Vagina (tissue), 2 donors: Measurements from ENCODE around the gene ZNF189. TPM values are rescaled to one million over a fixed set of nuclear protein-coding genes. Genes with fewer than 3 reads are reported as not detected.

Source experiments
- DNase-seq, 2 donors: peaks; one replicate each; pipeline ENCODE4 v3.0.0-alpha.2; 2017; ENCODE audit errors: extremely low spot score in 2 of 2
- H3K27ac ChIP-seq: fragments of 200-600 bp; sonication (generic); one replicate; pipeline ENCODE4 v1.5.1; 2019
- H3K27me3 ChIP-seq: fragments of 200-600 bp; sonication (generic); one replicate; pipeline ENCODE4 v1.5.1; 2019
- H3K36me3 ChIP-seq, 2 donors: fragments of 200-600 bp; sonication (generic); one replicate each; pipeline ENCODE4 v1.5.1; 2017 to 2019
- H3K4me1 ChIP-seq: fragments of 200-600 bp; sonication (generic); one replicate; pipeline ENCODE4 v1.5.1; 2019
- H3K4me3 ChIP-seq, 2 donors: fragments of 200-600 bp; sonication (generic); 1 replicate in 1 of 2; 2 replicates in 1 of 2; pipeline ENCODE4 v1.5.1; 2016 to 2019
- H3K9me3 ChIP-seq: fragments of 200-600 bp; sonication (generic); one replicate; pipeline ENCODE4 v1.5.1; 2019
- CTCF ChIP-seq, 3 experiments: fragments of 450-650 bp in 2 of 3; fragments of 200-600 bp in 1 of 3; sonication (generic) in 1 of 3; IDR thresholded peaks; one replicate each; pipeline ENCODE4 v1.5.1; 2017 to 2019; ENCODE audit warnings: antibody characterized with exemption in 3 of 3, mild to moderate bottlenecking in 2 of 3, moderate library complexity in 2 of 3
- POLR2A ChIP-seq, 2 donors: fragments of 450-650 bp; IDR thresholded peaks; one replicate each; pipeline ENCODE4 v1.6.1; 2017; ENCODE audit warnings: antibody characterized with exemption in 2 of 2, mild to moderate bottlenecking in 2 of 2, moderate library complexity in 2 of 2
- POLR2AphosphoS5 ChIP-seq, 2 donors: sonication (generic); formaldehyde crosslinking; IDR thresholded peaks; one replicate each; pipeline ENCODE4 v1.9.0; 2017; ENCODE audit warnings: antibody characterized with exemption in 2 of 2, mild to moderate bottlenecking in 2 of 2, low read depth in 1 of 2; ENCODE audit not compliant: insufficient read depth in 1 of 2
- intact Hi-C: fragments of 100-400 bp; cut with DNase I; formaldehyde crosslinking; loops from one replicate; pipeline ENCODE4 v1.15.1; 2023
- total RNA-seq: library from RNA; depleted of rRNA; stranded (reverse); fragments of >200 nt; gene quantifications from one replicate; pipeline ENCODE4 v1.2.3, GENCODE V29; 2016

Gene ZNF189
- total RNA-seq, 1 donor from 2014 or later: 12.5 TPM

- H3K36me3 ChIP-seq: peaks cover 0 to 18% of the 10 kb centered on the region in 2 donors
- no peak for TF ChIP-seq POLR2A (IDR thresholded peaks at IDR 0.05)
- TF ChIP-seq POLR2AphosphoS5 (IDR thresholded peaks at IDR 0.05; ENCODE audit: insufficient read depth in 1 of 2, low read depth in 1 of 2): no peak
- TF ChIP-seq CTCF (IDR thresholded peaks at IDR 0.05): no peak
- DNase-seq: no peak
- no peaks in the 10 kb centered on the region for H3K4me1 ChIP-seq
- H3K4me3 ChIP-seq: no peak overlapping the region
- intact Hi-C loops: no loop called here
- H3K27ac ChIP-seq: no peak overlapping the region
- no peaks in the 10 kb centered on the region for H3K27me3 ChIP-seq
- H3K9me3 ChIP-seq: no peaks in the 10 kb centered on the region
Observed at GRCh38 chr9:101387871-101388506, 10.7 kb upstream of the ZNF189 start.

- Histone ChIP-seq H3K36me3 (peaks cover 0 to 18% of the 10 kb centered on the region in 2 donors), H3K4me1 (no peaks in the 10 kb centered on the region), H3K9me3 (no peaks in the 10 kb centered on the region), H3K4me3 (no peak overlapping the region), H3K27me3 (no peaks in the 10 kb centered on the region), H3K27ac (no peak overlapping the region)
- intact Hi-C loops: no loop called here
- DNase-seq: no peak
- TF ChIP-seq CTCF (IDR thresholded peaks at IDR 0.05) (no peak), POLR2AphosphoS5 (IDR thresholded peaks at IDR 0.05; ENCODE audit: insufficient read depth in 1 of 2, low read depth in 1 of 2) (no peak), POLR2A (IDR thresholded peaks at IDR 0.05) (no peak)
Observed at GRCh38 chr9:101388507-101388993, 10.1 kb upstream of the ZNF189 start.

- no peak for DNase-seq
- H3K27ac ChIP-seq: no peak overlapping the region
- no peaks in the 10 kb centered on the region for H3K27me3 ChIP-seq
- no peaks in the 10 kb centered on the region for H3K9me3 ChIP-seq
- intact Hi-C loops: loop anchor here (10.0 kb wide), 1 partner anchor 142 kb away; the partner anchor contains the start of gene RNF20
- TF ChIP-seq POLR2A (IDR thresholded peaks at IDR 0.05) (no peak), POLR2AphosphoS5 (IDR thresholded peaks at IDR 0.05; ENCODE audit: insufficient read depth in 1 of 2, low read depth in 1 of 2) (no peak), CTCF (IDR thresholded peaks at IDR 0.05) (no peak)
- peaks cover 21% of the 10 kb centered on the region for H3K4me1 ChIP-seq
- peaks cover 0 to 18% of the 10 kb centered on the region in 2 donors for H3K36me3 ChIP-seq
- no peak overlapping the region for H3K4me3 ChIP-seq
Observed at GRCh38 chr9:101393135-101393534, 5.5 kb upstream of the ZNF189 start.

- Histone ChIP-seq H3K27me3 (no peaks in the 10 kb centered on the region), H3K27ac (no peak overlapping the region), H3K4me1 (peaks cover 27% of the 10 kb centered on the region), H3K9me3 (no peaks in the 10 kb centered on the region), H3K4me3 (no peak overlapping the region), H3K36me3 (peaks cover 0 to 11% of the 10 kb centered on the region in 2 donors)
- TF ChIP-seq POLR2A (IDR thresholded peaks at IDR 0.05) (no peak), POLR2AphosphoS5 (IDR thresholded peaks at IDR 0.05; ENCODE audit: insufficient read depth in 1 of 2, low read depth in 1 of 2) (no peak), CTCF (IDR thresholded peaks at IDR 0.05) (no peak)
- no peak for DNase-seq
- intact Hi-C loops: loop anchor here (10.0 kb wide), 1 partner anchor 140 kb away; the partner anchor contains the start of gene RNF20
Observed at GRCh38 chr9:101394687-101395086, 4.0 kb upstream of the ZNF189 start.

GRCh38 chr9:101397746-101398067, 944 bp upstream of the ZNF189 start:
- TF ChIP-seq POLR2AphosphoS5 (IDR thresholded peaks at IDR 0.05; ENCODE audit: insufficient read depth in 1 of 2, low read depth in 1 of 2) (no peak), CTCF (IDR thresholded peaks at IDR 0.05) (no peak), POLR2A (IDR thresholded peaks at IDR 0.05) (no peak)
- Histone ChIP-seq H3K9me3 (no peaks in the 10 kb centered on the region), H3K36me3 (peaks cover 0 to 28% of the 10 kb centered on the region in 2 donors), H3K27me3 (no peaks in the 10 kb centered on the region), H3K4me3 (peak overlapping the region; percentile 78 to 88), H3K27ac (peak overlapping the region; percentile 86), H3K4me1 (peaks cover 45% of the 10 kb centered on the region)
- intact Hi-C loops: loop anchor here (10.0 kb wide), 1 partner anchor 137 kb away; the partner anchor contains the start of gene RNF20
- DNase-seq: no peak
